ENCODE data around the gene PIP5K1A.

- TF ChIP-seq EZH2 (IDR thresholded peaks at IDR 0.05; ENCODE audit: insufficient read depth, poor library complexity, severe bottlenecking) (no peak), EZH2phosphoT487 (IDR thresholded peaks at IDR 0.05; ENCODE audit: insufficient read depth, low read depth) (no peak)
Observed at GRCh38 chr1:151176514-151177045, 21.8 kb upstream of the PIP5K1A start.
